ENCODE measurements around the gene BDKRB2.

BDKRB2 gene

DNA sequence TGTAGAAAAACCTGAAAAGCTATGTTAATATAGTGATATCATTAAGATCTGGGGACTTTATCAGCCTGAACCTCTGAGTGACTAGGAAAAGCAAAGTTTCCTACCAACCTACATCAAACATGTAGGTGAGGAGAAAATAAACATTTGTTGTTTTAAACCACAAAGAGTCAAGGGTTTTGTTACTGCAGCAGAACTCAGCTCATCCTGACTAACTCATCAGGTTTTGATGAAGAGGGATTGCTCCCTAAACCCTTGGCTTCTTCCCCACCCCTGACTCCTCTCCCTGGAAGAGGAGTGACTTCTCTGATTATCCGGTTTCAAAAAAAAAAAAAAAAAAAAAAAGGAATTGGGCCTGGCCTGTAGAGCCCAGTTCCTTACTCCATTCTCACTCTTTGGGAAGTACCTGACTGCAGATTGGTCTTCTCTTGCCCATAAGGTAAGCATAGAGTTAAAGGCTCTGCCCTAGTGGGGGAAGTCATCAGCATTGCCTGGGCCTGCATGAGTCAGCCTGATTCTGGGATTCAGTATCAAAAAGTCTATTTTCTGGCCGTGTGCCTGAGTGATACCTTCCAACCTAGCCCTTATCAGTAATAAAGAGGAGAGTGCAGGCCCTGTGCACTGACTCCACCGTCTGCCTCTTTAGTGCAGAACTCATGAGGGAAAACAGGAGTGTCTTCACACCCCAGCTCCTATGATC is 68.3 kb downstream of the BDKRB2 start:
- no peak for DNase-seq

DNA sequence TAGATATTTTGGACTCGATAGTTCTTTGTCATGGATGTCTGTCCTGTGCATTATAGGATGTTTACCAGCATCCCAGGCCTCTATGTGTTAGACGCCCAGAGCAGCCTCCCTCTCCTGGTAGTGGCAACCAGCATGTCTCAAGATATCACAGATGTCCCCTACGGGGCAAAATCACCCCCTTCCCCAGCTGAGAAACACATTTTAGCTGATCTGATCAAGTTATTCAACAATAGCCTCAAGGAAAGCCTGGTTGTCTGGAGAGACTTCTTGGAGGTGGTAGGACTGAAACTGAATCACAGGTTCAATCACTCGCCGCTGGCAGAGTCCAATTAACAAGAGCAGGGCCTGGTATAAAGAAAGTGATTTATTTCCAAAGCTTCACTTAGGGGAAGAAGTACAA is 69.0 kb downstream of the BDKRB2 start:
- no peak for DNase-seq

DNA sequence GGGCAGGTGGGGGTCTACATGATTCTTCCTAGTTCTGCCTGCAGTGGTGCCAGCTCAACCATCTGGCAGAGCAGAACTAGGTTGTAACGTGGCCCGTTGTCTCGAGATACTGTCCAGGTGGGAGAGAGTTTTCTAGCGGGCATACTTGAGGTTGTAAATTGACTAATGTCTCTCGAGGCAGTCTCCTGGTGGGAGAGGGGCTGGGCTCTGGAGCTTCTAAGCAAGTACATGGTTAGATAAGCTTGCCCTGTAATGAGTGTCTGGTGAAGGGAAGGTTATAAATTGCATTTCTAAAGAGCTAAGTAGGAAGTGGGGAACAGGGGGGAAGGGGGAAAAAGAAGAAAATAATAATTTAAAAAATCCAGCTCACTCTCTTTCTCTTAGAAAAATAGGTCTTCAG is 69.5 kb downstream of the BDKRB2 start:
- no peak for DNase-seq

DNA sequence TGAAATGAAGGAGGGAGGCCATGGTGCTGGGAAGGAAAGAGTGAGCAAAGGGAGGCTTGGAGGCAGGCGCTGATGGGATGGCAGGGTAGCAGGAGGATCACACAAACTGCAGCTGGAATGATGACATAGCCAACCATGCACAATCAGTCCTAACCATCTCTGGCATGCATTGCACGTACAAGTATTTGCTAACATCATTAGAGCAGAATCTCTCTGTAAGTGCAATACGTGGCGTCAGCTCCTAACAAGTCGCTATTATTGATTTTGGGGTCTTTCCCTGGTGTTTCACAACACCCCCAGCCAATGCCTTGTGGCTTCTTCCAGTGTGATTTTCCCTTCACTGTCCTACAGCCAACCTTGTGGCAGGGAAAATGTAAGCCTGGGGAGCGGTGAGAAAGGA is 69.9 kb downstream of the BDKRB2 start:
- no peak for DNase-seq

DNA sequence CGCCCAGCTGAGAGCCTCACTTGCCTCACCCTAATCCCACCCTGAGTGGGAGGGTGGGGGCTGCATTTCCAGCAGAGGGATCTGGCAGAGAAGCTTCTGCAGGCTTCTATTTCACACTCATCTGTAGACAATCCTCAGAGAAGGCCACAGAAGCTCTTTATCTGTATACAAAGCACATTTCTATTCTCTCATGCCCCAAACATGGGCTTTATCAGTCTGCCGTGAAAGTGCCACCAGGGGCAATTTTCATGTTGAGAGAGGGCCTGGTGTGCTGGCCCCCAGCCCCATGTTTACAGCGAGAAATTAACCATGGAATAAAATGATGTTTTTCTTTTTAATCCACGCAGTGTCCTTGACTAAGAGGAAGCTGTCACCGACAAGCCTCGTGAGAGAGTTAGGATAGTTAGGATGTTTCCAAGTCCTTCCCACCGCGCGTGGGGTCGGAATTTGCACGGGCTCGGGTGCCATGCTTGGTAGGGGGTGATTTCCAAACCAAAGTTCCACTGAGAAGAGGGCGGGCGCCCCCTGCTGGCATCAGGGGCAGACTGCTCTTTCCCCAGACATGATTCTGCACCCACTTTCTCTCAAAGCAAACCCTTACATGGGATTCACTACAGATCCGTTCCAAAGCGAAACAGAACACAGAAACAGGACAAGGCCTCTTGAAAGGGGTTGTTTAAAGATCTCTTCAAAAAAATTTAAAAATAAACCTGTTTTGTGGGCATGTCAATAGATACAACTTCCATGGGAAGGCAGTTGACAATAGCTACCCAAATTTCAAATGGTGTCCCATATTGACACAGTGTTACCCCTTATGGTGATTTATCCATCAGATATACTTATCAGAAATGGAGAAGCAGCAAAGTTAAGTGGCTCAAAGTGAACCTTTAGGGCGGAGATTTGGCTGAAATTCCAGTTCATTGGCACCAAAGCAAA is 70.8 kb downstream of the BDKRB2 start:
- DNase-seq: peak; percentile 68

DNA sequence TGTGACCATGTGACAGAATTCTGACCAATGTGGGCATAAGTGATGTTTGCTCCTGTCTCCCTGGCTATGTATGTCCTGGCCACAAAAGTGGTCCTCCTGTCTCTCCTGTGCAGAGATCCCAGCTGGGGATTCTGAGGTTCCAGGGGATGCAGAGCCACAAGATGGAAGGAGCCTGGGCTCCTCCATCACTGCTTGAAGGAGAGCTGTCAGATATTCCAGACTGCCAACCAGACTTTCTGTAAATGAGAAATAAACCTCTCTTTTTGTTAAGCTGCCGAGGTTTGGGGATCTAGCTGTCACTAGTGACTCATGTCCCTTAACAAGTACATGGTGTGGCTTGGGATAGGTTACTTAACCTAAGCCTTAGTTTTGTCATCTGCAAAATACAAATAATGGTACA is 73.3 kb downstream of the BDKRB2 start:
- no peak for DNase-seq

DNA sequence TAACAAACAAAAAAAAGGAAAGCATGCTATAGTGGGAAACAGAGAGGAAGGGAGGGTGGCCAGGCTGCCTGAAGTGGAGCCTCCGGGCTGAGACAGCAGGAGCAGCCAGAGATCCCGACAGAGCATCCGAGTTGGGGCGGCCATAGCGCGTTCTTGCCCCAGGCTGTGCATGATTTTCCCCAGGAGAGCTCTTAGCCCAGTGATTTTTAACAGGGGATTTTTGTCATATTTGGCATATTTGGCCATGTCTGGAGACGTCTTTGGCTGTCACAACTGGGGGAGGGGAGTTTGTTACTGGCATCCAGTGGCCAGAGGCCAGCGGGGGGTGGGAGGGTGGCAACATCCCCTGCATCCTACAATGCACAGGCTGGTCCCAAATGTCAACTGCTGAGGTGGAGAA is 74.9 kb downstream of the BDKRB2 start:
- DNase-seq: no peak

DNA sequence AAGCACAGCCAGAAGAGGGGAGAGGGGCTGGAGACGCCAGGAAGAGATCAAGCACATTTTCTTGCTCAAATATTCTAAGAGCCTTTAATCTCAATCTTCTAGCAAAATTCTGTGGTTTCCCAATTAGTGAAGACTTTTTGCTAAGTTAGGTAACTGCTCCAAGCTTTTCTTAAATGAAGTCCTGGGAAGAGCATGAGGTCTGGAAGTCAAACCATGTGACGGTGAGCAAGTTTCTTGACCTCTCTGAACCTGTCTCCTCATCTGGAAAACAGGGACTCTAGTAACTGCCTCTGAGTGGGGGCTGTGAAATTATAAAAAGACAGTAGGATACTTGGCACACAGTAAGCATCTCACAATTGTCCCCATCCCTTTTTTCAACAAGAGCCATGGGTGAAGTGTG is 75.5 kb downstream of the BDKRB2 start:
- no peak for DNase-seq

DNA sequence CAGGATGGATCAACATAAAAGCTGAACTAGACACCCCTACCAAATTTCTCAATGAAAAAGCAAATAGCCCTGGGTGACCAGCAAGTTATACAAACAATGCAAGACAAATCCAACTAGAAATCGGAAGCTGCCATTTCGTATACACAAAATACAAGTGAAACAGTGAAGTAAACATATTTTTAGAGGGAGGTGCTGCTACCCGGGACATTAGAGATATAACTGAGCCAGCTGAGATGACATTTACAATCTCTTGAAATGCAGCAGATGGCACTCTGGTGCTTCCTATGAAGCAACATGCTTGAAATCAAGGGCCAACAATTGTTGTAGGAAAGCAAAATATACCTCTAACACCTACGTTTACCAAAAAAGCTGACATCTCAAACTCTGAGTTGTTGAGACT is 76.8 kb downstream of the BDKRB2 start:
- no peak for DNase-seq

DNA sequence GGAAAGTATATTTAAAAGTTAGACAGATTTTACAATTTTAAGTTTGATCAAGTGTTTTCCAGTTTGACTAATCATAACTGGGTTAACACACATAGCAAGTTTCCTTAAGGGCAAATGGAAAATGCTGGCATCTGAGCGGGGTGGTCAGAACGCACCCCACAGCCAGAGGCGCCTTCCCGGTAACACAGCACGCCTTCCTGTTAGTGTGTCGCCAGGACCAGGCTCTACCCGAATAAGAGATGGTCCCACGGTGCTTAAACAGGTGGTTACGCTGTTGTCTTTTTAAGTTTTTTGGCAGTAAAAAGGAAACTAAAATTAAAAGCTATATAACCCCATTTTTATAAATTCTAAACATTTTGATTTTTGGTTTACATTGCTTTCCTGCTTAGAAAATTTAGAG is 79.4 kb downstream of the BDKRB2 start:
- no peak for DNase-seq

DNA sequence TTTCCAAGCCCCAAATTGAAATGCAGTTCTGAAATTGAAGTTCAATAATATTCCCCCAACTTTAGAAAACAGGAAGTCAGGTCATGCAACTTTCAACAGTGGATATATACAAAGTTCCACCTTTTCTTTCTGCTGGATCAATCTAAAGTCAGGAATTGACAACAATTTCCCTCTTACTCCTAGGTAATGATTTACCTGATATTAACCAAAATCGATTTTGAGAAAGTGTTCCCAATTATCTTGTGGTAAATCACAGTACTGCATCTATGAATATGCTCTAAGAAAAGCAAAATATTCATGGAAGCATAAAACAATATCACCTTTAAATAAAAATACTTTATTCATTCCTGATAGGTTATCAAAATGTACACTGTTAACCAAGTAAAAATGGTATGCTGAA is 79.8 kb downstream of the BDKRB2 start:
- DNase-seq: no peak

DNA sequence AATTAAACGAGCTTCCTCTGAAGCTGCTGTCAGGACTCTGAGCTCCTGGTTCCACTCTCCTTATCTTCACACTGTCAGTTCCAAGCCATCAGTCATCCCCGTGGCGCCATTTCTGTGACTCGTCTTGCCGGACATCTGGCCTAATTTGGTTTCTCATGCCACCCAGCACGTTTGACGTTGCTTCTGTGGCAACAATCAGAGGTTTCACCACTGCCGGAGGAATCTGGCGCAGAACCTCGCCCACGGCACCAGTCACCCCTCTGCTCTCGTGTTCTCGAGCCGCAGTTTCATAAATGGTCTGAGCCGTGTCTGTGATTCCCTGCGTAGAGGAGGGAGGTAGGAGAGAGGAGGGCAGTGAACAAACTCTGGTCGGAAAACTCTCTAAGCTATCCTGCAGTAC is 81.0 kb downstream of the BDKRB2 start:
- no peak for DNase-seq

DNA sequence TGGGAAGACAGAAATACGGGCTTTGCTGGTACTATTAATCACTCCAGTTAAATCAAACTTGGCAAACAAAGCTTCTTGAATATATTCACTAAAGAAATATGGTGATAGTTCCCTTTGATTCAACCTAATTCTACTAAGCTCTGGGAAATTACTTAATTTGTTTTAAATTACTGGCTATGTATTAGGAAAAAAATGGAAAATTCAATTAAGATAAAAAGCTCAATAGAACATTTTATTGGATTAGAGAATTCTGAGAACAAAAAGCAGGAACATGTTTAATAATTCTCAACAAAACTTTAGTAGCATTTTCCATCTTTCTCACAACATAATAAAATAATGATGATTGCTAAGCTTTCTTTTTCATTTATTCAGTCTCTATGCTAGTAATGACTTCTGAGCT is 81.6 kb downstream of the BDKRB2 start:
- DNase-seq: no peak

DNA sequence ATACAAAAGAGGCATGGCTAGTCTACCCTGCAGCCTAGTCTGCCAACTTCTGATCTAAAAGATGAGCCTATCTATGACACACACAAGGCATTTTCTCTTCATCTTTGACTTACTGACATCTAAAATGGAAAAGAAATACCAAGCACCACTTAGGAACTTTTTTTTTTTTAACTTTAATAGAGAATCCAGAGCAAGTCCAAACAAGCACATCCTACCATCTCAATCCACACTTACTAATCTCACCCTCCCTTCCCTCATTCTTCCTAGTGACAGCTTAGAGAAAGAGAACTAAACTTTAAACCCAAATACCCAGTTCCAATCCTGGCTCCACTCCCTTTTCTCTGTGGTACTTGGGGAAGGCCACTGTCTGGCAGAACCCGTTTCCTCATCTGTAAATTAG is 83.2 kb downstream of the BDKRB2 start:
- no peak for DNase-seq

All from activated naive CD4-positive, alpha-beta T cell treated with Interleukin-2 at 50 U/mL for 16 hours (primary cell).